Posterior cingulate gyrus (tissue), 11 donors: ENCODE data around the gene MNS1.
"Not testable (repeated sequence)": the region's sequence is repeated elsewhere in the genome, so short reads cannot be mapped to it uniquely, and the experiment has no call there.

Experiments used
- DNase-seq, 10 donors: peaks; one replicate each; pipeline versions ENCODE4 v3.0.0 to v3.0.0-alpha.2; 2020 to 2021; ENCODE audit warnings: mixed read lengths in 3 of 10
- intact Hi-C: fragments of 100-400 bp; cut with DNase I; formaldehyde crosslinking; loops from one replicate; pipeline ENCODE4 v1.15.1; 2023

The MNS1 gene

GRCh38 chr15:56456229-56456628 is 8.7 kb downstream of the MNS1 start:
- DNase-seq = no peak
- intact Hi-C loops = no loop called here

DNA sequence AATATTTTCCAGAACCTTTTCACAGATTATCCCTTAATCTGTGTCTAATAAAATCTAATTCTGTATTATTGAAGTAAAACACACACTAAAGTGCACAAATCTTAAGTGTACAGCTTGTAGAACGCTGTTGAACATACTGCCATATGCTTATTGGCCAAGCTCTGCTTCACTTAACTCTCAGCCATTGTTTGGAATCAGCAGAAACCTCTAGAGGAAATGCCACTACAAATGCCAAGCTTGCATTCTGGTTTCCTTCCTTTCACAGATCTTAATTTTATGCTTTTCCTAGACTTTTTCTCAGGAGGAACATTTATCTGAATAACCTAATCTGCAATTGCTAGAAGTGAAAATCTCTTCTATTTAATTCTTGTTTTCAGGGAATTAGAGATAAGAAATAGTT is 10.1 kb downstream of the MNS1 start:
- intact Hi-C loops = no loop called here
- DNase-seq = no peak

DNA sequence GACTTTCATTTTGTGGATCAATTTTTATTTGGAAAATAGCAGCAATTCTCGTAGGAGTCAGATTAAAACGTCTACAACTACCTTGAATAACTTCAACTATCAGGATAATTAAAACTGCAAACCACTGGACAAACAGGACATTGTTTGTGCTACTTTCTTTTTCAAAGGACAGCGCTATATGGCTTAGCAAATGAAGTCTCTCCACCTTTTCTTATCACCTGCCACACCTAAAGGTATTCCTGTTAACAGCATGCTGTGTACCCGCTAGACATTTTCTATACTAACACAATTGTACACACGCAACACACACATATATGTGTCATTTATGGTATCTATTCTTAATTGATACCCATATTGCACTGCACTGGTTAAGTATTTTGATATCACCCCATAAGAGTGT is 19.2 kb downstream of the MNS1 start:
- no peak for DNase-seq
- intact Hi-C loops = no loop called here

DNA sequence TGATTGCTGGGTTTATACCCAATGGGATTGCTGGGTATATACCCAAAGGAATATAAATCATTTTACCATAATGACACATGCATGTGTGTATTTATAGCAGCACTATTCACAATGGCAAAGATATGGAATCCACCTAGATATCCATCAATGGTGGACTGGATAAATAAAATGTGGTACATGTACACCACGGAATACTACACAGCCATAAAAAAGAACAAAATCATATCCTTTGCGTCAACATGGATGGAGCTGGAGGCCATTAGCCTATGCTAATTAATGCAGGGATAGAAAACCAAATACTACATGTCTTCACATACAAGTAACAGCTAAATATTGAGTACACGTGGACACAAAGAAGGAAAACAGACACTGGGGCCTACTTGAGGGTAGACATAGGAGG is 22.6 kb downstream of the MNS1 start:
- DNase-seq = no peak
- intact Hi-C loops = no loop called here

DNA sequence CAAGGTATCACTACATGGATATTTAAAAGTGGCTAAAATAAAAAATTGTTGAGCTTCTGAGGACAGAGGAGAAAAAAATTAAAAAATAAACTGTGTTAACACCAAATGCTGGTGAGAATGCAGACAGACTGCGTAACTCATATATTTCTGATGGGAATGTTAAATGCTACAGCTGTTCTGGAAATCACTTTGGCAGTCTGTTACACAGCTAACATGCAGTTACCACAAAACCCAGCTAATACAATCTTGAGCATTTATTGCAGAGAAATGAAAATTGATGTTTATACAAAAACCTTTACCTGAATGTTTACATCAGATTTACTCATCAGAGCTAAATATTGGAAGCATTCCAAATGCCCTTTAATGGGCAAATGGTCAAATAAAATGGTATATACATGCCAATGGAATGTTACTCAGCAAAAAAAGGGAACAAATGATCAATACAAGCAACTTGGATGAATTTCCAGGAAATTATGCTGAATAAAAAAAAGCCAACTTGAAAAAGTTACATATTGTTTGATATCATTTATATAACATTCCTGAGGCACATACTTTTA is 24.6 kb downstream of the MNS1 start:
- DNase-seq = no peak
- intact Hi-C loops = no loop called here

GRCh38 chr15:56432304-56432703 is 32.6 kb downstream of the MNS1 start:
- intact Hi-C loops = no loop called here
- DNase-seq = no peak

DNA sequence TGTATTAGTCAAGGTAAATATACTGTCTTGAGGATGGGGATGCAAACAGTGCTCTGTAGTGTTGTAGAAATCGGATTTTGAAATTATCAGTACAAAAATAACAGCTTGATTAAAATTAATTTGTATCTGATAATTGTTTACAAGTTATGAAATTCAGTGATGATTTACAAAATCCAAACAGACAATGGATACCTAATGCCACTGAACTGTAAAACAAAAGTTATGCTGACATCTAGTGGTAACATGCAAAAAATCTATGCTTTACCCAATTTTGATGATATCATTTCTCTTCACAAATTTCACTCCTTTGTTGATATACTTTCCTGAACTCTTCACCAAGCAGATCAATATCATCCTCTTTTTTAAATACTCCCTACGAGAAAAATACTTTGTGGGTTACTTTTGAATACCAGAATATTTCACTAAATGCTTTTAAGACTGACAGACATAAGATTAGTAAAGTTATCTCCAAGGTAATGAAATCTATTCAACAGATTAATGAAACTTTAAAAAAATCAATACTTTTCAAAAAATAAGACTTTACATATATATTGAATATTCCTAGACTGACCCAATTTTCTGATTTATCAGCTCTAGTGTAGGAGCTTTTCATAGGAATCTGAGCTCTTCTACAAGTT is 36.0 kb downstream of the MNS1 start:
- intact Hi-C loops = loop anchor here (5.0 kb wide), 1 partner anchor 182 kb away; no protein-coding TSS in a partner anchor

DNA sequence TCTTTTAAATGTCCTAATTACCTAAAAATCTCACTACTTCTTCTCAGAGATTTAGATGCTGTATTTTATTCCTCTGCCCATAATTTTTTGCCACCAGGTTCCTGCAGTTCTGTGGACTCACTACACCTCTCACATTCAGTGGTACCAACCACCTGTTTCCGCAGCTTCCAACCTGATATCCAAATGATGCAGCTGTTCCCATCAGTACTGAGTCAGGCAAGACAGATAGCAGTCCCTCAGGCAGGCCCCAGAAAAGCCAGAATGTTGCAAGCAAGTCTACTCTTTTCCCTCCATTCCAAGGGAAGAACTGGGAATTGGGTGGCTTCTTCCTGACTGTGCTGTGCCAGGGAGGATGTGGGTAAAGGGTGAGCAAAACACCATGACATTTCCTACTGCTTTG is 39.0 kb downstream of the MNS1 start:
- DNase-seq = no peak
- intact Hi-C loops = loop anchor here (5.0 kb wide), 1 partner anchor 179 kb away; no protein-coding TSS in a partner anchor

More for the DNA sequence above, 36.0 kb downstream of the MNS1 start:
- no peak for DNase-seq

DNA sequence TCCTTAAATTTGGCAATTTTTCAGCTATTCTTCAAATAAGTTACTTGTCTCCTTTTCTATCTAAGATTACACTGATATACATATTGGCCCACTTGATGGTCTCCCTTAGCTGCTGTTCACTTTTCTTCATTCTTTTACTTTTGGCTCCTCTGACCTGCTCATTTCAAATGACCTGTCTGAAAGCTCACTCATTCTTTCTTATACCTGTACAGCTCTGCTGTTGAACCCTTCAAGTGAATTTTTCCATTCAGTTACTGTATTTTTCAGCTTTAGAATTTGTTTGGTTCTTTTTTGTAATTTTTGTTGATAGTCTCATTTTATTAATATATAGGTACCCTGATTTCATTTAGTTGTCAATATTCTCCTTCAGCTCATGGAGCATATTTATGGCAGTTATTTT is 39.7 kb downstream of the MNS1 start:
- DNase-seq = no peak
- intact Hi-C loops = loop anchor here (5.0 kb wide), 1 partner anchor 178 kb away; no protein-coding TSS in a partner anchor

DNA sequence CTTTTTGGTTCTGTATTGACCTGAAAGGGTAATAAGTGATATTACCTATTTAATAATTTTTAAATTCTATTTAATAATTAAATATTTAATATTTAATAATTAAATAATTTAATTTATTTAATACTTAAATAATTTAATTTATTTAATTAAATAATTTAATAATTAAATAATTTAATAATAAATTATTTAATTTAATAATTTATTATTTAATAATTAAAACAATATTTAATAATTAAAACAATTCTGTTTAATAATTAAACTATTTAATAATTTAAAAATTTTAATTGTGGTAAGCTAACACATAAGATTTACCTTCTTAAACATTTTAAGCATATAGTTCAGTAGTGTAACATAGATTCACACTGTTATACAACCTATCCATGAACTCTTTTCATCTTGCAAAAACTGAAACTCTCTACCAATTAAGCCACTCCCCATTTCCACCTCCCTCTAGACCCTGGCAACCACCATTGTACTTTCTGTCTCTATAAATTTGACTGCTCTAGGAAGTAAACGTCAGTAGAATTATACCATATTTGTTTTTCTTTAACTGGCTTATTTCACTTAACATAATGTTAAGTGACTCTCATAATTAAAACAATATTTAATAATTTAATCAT is 51.7 kb downstream of the MNS1 start:
- DNase-seq, intact Hi-C loops: not testable (repeated sequence)

GRCh38 chr15:56411122-56411749 is 53.7 kb downstream of the MNS1 start:
- intact Hi-C loops = no loop called here
- no peak for DNase-seq

- no peak for DNase-seq
- intact Hi-C loops = no loop called here
Measured at GRCh38 chr15:56410721-56411120, 54.2 kb downstream of the MNS1 start.

DNA sequence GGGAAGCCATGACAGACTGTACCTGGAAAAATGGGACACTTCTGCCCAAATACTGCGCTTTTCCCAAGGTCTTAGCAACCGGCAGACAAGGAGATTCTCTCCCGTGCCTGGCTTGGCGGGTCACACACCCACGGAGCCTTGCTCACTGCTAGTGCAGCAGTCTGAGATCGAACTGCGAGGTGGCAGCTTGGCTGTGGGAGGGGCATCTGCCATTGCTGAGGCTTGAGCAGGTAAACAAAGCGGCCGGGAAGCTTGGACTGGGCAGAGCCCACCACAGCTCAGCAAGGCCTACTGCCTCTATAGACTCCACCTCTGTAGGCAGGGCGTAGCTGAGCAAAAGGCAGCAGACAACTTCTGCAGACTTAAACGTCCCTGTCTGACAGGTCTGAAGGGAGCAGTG is 65.7 kb downstream of the MNS1 start:
- intact Hi-C loops = not testable (repeated sequence)
- peak in 2 of 10 donors; percentile 55 to 61 for DNase-seq

DNA sequence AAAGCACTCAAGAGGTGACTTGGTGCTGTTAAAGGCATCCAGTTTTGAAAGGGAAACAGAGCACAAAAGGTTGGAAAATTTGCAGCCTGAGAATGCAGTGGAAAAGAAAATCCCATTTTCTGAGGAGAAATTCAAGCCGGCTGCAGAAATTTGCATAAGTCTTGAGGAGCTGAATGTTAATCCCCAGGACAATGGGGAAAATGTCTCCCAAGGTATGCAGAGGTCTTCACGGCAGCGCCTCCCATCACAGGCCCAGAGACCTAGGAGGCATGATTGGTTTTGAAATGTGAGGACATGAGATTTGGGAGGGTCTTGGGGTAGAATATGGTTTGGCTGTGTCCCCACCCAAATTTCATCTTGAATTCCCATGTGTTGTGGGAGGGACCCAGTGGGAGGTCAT is 67.6 kb downstream of the MNS1 start:
- DNase-seq, intact Hi-C loops: not testable (repeated sequence)

GRCh38 chr15:56394909-56395308 is 70.0 kb downstream of the MNS1 start:
- intact Hi-C loops = no loop called here
- DNase-seq = no peak

DNA sequence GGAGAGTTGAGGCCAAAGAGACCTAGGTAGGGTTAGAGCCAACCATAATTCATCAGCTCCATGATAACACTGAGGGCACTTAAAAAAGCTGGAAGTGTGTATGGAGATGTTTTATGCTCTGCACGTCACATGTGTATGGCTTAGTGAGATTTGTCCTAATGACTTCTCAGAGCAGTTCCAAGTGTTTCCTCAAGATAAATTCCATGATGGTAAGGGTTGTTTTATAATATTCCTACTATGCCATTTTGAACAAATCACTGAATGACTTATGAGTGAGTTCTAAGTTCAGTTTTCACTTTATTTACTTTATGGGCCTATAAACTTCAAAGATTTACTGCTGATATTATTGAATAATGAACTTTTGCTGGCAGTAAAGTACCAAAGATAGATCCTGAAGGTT is 71.7 kb downstream of the MNS1 start:
- intact Hi-C loops = no loop called here
- no peak for DNase-seq

DNA sequence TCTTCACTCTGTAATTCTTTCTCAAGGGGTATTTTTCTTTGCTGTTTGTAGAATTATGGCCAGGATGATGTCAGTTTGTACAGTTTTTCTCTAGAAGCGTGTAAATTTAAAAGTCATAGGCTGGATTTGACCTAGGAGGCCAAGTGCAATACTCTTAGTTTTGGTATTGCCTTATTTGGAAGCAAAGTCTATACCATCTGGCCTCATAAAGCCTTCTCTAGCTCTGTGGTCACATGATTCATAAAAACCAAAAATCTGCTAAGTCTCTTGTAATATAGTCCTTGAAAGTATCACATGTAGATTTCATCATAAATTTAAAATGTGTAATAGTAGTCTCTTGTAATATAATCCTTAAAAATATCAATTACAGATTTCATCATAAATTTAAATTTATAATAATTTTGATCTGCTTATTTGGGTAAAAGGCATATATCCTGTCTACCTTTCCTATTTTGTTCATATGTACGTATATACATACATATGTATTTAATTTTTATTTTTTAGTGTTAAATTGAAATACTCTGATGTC is 74.1 kb downstream of the MNS1 start:
- intact Hi-C loops = no loop called here
- no peak for DNase-seq

- DNase-seq = no peak
- intact Hi-C loops = no loop called here
Measured at GRCh38 chr15:56385908-56386307, 79.0 kb downstream of the MNS1 start.

- intact Hi-C loops = no loop called here
- DNase-seq = no peak
Measured at GRCh38 chr15:56383010-56383409, 81.9 kb downstream of the MNS1 start.
